MM.1S (cell line): ENCODE measurements around the gene NDUFA11.

Source experiments
- CTCF ChIP-seq: fragments of 300-600 bp; sonication (generic); IDR thresholded peaks from 2 replicates; pipeline ENCODE4 v1.5.1; 2016; ENCODE audit warnings: antibody characterized with exemption, low read length, mixed read lengths
- EZH2 ChIP-seq: fragments of 300-600 bp; sonication (generic); optimal IDR thresholded peaks from 2 replicates; pipeline ENCODE3; 2017; ENCODE audit warnings: low read depth, mild to moderate bottlenecking, antibody characterized with exemption, low read length, mixed read lengths
- EZH2phosphoT487 ChIP-seq: fragments of 300-600 bp; sonication (generic); IDR thresholded peaks from 2 replicates; pipeline ENCODE4 v1.6.1; 2018; ENCODE audit warnings: antibody characterized with exemption, low read length

GRCh38 chr19:5857203-5858081 is 46.1 kb downstream of the NDUFA11 start:
- TF ChIP-seq CTCF: no peak
- no peak for TF ChIP-seq EZH2
- TF ChIP-seq EZH2phosphoT487: no peak
